Measurements from ENCODE around the gene CFAP410. TPM values are rescaled to one million over a fixed set of nuclear protein-coding genes. Genes with fewer than 3 reads are reported as not detected.

The CFAP410 gene
- total and polyA plus RNA-seq, 2 donors (not counting 3 experiments of a cell fraction or from before 2014, with no cell fraction given): 7.2 to 12.2 TPM

GRCh38 chr21:44290327-44291077, 48.7 kb downstream of the CFAP410 start:
- intact Hi-C loops (cut with micrococcal nuclease) (no loop called here), dilution Hi-C loops (cut with MboI; ENCODE audit: extremely low pct_ligation_motif_present, low sequenced_read_pairs) (no loop called here)
- POLR2A ChIA-PET: no interaction called here
- Histone ChIP-seq H3K36me3 (ENCODE audit: control insufficient read depth in 2 of 2, extremely low read depth in 1 of 2, insufficient read depth in 2 of 2, low read length in 2 of 2) (no peaks in the 10 kb centered on the region), H3K9ac (replicated peaks; ENCODE audit: extremely low read depth, insufficient read depth, low read length) (no peak overlapping the region), H3K4me3 (replicated peaks in 1 of 3; ENCODE audit: insufficient read depth in 1 of 3, low read depth in 1 of 3, low read length in 3 of 3) (no peak overlapping the region), H3K9me1 (replicated peaks; ENCODE audit: control insufficient read depth, extremely low read depth, insufficient read depth, low read length) (no peaks in the 10 kb centered on the region), H3K79me2 (ENCODE audit: control insufficient read depth, insufficient read depth, low read length) (no peaks in the 10 kb centered on the region), H3K27ac (ENCODE audit: insufficient read depth, low read depth, low read length) (no peak overlapping the region), H3K4me2 (ENCODE audit: insufficient read depth, low read length) (no peak overlapping the region), H3K9me3 (replicated peaks; ENCODE audit: control insufficient read depth, insufficient read depth, low read length) (no peaks in the 10 kb centered on the region), H3K4me1 (ENCODE audit: control insufficient read depth, extremely low read depth, insufficient read depth, low read length) (no peaks in the 10 kb centered on the region), H4K20me1 (replicated peaks; ENCODE audit: control insufficient read depth, extremely low read depth, insufficient read depth, low read length) (no peaks in the 10 kb centered on the region), H3K27me3 (ENCODE audit: control insufficient read depth in 2 of 2, insufficient read depth in 2 of 2, low read length in 2 of 2) (peaks cover 0 to 3% of the 10 kb centered on the region in 2 experiments), H2AFZ (ENCODE audit: low read depth, low read length) (no peak overlapping the region)
- CTCF ChIA-PET: no interaction called here
- TF ChIP-seq JUN (IDR thresholded peaks at IDR 0.05; ENCODE audit: borderline replicate concordance, insufficient read depth, insufficient read length, low read depth): no peak
- no peak for TF ChIP-seq GATA2 (IDR thresholded peaks at IDR 0.05; ENCODE audit: insufficient read depth, insufficient read length, low read depth, low read length)
- no peak for TF ChIP-seq EZH2 (IDR thresholded peaks at IDR 0.05; ENCODE audit: borderline replicate concordance, low read depth, low read length, severe bottlenecking)
- no peak for TF ChIP-seq CTCF (IDR thresholded peaks at IDR 0.05; ENCODE audit: extremely low read depth in 1 of 2, insufficient read depth in 1 of 2, low read depth in 1 of 2, low read length in 2 of 2)
- no peak for TF ChIP-seq FOS (IDR thresholded peaks at IDR 0.05; ENCODE audit: borderline replicate concordance, insufficient read depth, low read length)
- no peak for TF ChIP-seq POLR2AphosphoS5 (IDR thresholded peaks at IDR 0.05; ENCODE audit: insufficient read depth, low read depth, low read length)
- TF ChIP-seq MAX (IDR thresholded peaks at IDR 0.05; ENCODE audit: insufficient read depth, insufficient read length): no peak
- TF ChIP-seq POLR2A (IDR thresholded peaks at IDR 0.05; ENCODE audit: low read depth, low read length): no peak
- BruUV-seq (replicated peaks): no TSS peak
- no peak for DNase-seq (ENCODE audit: low read depth, low spot score)
- no peak for FAIRE-seq

All from endothelial cell of umbilical vein (primary cell).